ENCODE data around the gene KHDC3L. TPM values are rescaled to one million over a fixed set of nuclear protein-coding genes. Genes with fewer than 3 reads are reported as not detected.

KHDC3L gene
- total and polyA plus RNA-seq, 2 of the 8 experiments (the other 6 are each of a cell fraction or from before 2014, with no cell fraction given) = 0.11 TPM; not detected in 1

DNA sequence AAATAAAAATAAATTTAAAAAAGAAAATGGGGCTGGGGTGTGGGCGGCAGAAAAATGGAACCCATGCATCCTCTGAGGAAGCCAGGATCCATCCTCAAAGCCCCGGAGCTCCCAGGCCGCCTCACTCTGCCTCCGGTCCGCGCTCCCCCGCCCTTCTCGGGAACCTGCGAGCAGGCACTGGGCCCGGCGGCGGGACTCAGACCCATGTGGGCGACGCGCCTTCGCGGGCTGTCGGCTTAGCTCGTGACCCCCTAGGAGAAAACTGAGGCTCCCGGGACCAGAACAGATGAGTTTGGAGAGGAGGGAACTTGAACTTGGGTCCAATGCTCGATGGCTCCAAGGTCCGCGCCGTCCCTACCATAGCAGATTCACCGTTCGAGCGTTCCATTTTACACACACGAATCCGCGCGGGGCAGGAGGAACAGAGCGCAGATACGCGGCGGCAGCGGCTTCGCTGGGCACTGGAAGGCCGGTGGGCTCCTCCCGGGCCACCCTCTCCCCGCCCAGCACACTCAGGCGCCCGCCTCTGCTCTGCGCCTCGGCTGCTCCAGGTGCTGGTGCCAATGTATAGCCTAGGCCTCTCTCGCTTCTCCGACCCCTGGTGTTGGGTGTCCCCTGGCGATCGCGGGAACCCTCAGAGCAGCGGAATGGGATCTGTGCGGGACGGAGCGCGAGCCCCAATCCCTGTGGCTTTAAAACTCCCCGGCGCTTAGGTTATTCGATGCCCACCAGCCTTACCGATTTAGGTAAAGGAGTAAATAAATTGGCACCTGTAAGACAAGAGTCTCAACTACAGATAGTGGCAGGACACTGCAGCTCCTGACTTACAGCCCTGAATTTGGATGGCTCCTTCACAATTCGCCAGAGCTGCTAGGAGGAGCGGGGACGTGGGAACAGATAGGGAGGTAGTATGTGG, 47.6 kb upstream of the KHDC3L start:
- no peak overlapping the region for H3K9ac ChIP-seq (replicated peaks in 1 of 4; ENCODE audit: extremely low read depth in 1 of 4, low read depth in 3 of 4, low read length in 3 of 4)
- no peak for FAIRE-seq
- peak in 1 of 2 experiments; percentile 43 for DNase-seq (ENCODE audit: low read depth in 1 of 2, low spot score in 2 of 2)
- TF ChIP-seq, protein P1, sequence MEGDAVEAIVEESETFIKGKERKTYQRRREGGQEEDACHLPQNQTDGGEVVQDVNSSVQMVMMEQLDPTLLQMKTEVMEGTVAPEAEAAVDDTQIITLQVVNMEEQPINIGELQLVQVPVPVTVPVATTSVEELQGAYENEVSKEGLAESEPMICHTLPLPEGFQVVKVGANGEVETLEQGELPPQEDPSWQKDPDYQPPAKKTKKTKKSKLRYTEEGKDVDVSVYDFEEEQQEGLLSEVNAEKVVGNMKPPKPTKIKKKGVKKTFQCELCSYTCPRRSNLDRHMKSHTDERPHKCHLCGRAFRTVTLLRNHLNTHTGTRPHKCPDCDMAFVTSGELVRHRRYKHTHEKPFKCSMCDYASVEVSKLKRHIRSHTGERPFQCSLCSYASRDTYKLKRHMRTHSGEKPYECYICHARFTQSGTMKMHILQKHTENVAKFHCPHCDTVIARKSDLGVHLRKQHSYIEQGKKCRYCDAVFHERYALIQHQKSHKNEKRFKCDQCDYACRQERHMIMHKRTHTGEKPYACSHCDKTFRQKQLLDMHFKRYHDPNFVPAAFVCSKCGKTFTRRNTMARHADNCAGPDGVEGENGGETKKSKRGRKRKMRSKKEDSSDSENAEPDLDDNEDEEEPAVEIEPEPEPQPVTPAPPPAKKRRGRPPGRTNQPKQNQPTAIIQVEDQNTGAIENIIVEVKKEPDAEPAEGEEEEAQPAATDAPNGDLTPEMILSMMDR (IDR thresholded peaks at IDR 0.05; ENCODE audit: control extremely low read depth in 1 of 3, insufficient read depth in 1 of 3, low read depth in 1 of 3, low read length in 3 of 3) = no peak
- TF ChIP-seq GTF2F1 (IDR thresholded peaks at IDR 0.05; ENCODE audit: borderline replicate concordance, low read depth, low read length) (no peak), KDM4A (IDR thresholded peaks at IDR 0.05; ENCODE audit: low read depth, low read length, severe bottlenecking) (no peak), CTBP2 (IDR thresholded peaks at IDR 0.05; ENCODE audit: borderline replicate concordance, insufficient read depth, insufficient read length, low read length) (no peak), RXRA (IDR thresholded peaks at IDR 0.05; ENCODE audit: insufficient read depth, low read depth, low read length) (no peak)
- TF ChIP-seq, protein P2, sequence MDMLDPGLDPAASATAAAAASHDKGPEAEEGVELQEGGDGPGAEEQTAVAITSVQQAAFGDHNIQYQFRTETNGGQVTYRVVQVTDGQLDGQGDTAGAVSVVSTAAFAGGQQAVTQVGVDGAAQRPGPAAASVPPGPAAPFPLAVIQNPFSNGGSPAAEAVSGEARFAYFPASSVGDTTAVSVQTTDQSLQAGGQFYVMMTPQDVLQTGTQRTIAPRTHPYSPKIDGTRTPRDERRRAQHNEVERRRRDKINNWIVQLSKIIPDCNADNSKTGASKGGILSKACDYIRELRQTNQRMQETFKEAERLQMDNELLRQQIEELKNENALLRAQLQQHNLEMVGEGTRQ (IDR thresholded peaks at IDR 0.05; ENCODE audit: low read length) = no peak

More for the DNA sequence above, 47.6 kb upstream of the KHDC3L start:
- Histone ChIP-seq H2AFZ (ENCODE audit: low read length) (no peak overlapping the region), H3K79me2 (ENCODE audit: control insufficient read depth in 1 of 2, insufficient read depth in 2 of 2, low read length in 2 of 2) (no peaks in the 10 kb centered on the region), H4K5ac (ENCODE audit: insufficient read length, low read depth, low read length) (no peak overlapping the region), H3K56ac (replicated peaks; ENCODE audit: insufficient read length, low read depth, low read length) (no peak overlapping the region), H4K91ac (replicated peaks; ENCODE audit: insufficient read length, low read length) (no peak overlapping the region), H4K20me1 (replicated peaks in 1 of 2; ENCODE audit: control insufficient read depth in 1 of 2, insufficient read depth in 2 of 2, low read length in 2 of 2) (no peaks in the 10 kb centered on the region), H2BK120ac (replicated peaks; ENCODE audit: low read depth, low read length) (no peak overlapping the region), H2BK20ac (ENCODE audit: low read length) (no peak overlapping the region), H2BK15ac (ENCODE audit: low read length) (no peak overlapping the region), H3K4me1 (replicated peaks in 1 of 4; ENCODE audit: control insufficient read depth in 3 of 4, insufficient read depth in 4 of 4, low read length in 3 of 4) (no peaks in the 10 kb centered on the region), H3K18ac (ENCODE audit: extremely low read depth, low read length) (no peak overlapping the region), H3K9me3 (ENCODE audit: insufficient read depth in 2 of 2, low read depth in 1 of 2, low read length in 1 of 2) (peaks cover 3 to 11% of the 10 kb centered on the region in 2 experiments; a peak in 3 of 4 replicates), H3K4me2 (ENCODE audit: insufficient read depth in 1 of 2, low read depth in 2 of 2, low read length in 2 of 2) (peak overlapping the region in 1 of 2 experiments; percentile 65; a peak in 1 of 4 replicates), H2AK5ac (ENCODE audit: low read depth, low read length) (no peak overlapping the region), H3K36me3 (ENCODE audit: control insufficient read depth in 2 of 4, insufficient read depth in 4 of 4, low read length in 3 of 4) (no peaks in the 10 kb centered on the region), H3K14ac (ENCODE audit: insufficient read length) (no peak overlapping the region), H2BK5ac (ENCODE audit: low read depth, low read length) (no peak overlapping the region), H3K23me2 (ENCODE audit: low read depth, low read length) (peaks cover 1% of the 10 kb centered on the region; the same call in 1 of the 2 replicates), H3K23ac (ENCODE audit: insufficient read length) (no peak overlapping the region), H3K4me3 (ENCODE audit: extremely low read depth in 1 of 4, insufficient read depth in 2 of 4, low read depth in 3 of 4, low read length in 4 of 4) (peak overlapping the region in 1 of 4 experiments; percentile 40; a peak in 1 of 8 replicates), H3K27ac (ENCODE audit: low read depth, low read length) (no peak overlapping the region), H3K4ac (replicated peaks; ENCODE audit: insufficient read length, low read depth, low read length) (no peak overlapping the region), H3K27me3 (replicated peaks in 1 of 4; ENCODE audit: control insufficient read depth in 3 of 4, extremely low read depth in 1 of 4, insufficient read depth in 3 of 4, low read length in 3 of 4) (no peaks in the 10 kb centered on the region), H2BK12ac (ENCODE audit: low read depth, low read length) (no peak overlapping the region), H4K8ac (ENCODE audit: extremely low read depth, insufficient read depth, low read length) (no peak overlapping the region), H3K79me1 (ENCODE audit: low read depth, low read length) (no peaks in the 10 kb centered on the region)
- POLR2A ChIA-PET (ENCODE audit: partially characterized antibody) = interaction anchor here (0.6 kb wide), 1 partner anchor 655 kb away, joined by 4 read pairs; no protein-coding TSS in a partner anchor
- 86% methylated on average over 57 of the region's 61 CpGs; no CpG with 5 or more reads in 1 of the 2 experiments for WGBS, 2 experiments (ENCODE audit: extremely low coverage in 1 of 2, insufficient coverage in 1 of 2, insufficient read length in 1 of 2, insufficient replicate concordance in 2 of 2, low coverage in 1 of 2, low lambda C conversion rate in 2 of 2, missing lambda C conversion rate in 1 of 2)
- CTCF ChIA-PET (ENCODE audit: partially characterized antibody) = interaction anchor here (1.0 to 4.0 kb wide), 4 partner anchors 12 to 74 kb away, joined by 3 to 32 read pairs (median 6); no protein-coding TSS in a partner anchor

Data from H1 (cell line).